ENCODE measurements around the gene NTRK1. TPM values are rescaled to one million over a fixed set of nuclear protein-coding genes. Genes with fewer than 3 reads are reported as not detected.

NTRK1 gene
- polyA plus RNA-seq, 1 of the 3 experiments (the other 2 are of a cell fraction), result 0.97 TPM

GRCh38 chr1:156847591-156848460, 12.8 kb upstream of the NTRK1 start (continued):
- TF ChIP-seq, protein P1, sequence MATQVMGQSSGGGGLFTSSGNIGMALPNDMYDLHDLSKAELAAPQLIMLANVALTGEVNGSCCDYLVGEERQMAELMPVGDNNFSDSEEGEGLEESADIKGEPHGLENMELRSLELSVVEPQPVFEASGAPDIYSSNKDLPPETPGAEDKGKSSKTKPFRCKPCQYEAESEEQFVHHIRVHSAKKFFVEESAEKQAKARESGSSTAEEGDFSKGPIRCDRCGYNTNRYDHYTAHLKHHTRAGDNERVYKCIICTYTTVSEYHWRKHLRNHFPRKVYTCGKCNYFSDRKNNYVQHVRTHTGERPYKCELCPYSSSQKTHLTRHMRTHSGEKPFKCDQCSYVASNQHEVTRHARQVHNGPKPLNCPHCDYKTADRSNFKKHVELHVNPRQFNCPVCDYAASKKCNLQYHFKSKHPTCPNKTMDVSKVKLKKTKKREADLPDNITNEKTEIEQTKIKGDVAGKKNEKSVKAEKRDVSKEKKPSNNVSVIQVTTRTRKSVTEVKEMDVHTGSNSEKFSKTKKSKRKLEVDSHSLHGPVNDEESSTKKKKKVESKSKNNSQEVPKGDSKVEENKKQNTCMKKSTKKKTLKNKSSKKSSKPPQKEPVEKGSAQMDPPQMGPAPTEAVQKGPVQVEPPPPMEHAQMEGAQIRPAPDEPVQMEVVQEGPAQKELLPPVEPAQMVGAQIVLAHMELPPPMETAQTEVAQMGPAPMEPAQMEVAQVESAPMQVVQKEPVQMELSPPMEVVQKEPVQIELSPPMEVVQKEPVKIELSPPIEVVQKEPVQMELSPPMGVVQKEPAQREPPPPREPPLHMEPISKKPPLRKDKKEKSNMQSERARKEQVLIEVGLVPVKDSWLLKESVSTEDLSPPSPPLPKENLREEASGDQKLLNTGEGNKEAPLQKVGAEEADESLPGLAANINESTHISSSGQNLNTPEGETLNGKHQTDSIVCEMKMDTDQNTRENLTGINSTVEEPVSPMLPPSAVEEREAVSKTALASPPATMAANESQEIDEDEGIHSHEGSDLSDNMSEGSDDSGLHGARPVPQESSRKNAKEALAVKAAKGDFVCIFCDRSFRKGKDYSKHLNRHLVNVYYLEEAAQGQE (IDR thresholded peaks at IDR 0.05; ENCODE audit: low read depth, low read length), result no peak

DNA sequence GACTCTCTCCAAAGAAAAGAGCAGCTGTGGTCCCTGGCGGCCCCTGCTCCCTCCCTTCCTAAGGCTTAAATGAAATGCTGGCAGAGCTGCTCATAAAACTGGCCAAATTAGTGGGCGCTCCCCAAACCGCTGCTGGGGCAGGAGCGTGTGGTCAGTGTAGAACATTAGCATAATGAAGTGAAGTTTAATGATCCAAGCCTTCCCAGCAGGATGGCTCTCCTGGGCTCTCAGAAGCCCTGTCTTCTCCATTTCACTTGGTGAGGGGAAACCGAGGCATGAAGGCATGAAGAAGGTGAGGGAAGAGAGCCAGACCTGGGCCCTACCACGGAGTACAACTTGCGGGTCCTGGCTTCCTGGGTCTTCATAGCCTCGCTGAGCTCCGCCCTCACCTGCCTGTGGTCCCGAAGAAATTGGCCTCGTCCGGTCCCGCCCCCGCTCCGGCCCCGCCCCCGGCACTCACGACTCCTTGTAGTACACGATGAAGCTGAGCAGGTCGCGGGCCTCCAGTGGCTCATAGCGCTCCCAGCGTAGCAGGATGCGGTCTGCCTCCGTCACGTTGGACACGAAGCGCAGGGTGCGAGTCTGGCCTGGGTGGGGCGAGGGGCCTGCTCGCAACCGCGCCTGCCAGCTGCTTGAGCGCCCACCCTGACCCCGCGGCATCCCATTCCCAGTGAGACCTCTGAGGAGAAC, 12.1 kb upstream of the NTRK1 start:
- ChIA-PET POLR2A (interaction anchor here (1.1 to 1.3 kb wide), 2 partner anchors 13 to 65 kb away, joined by 3 read pairs; no protein-coding TSS in a partner anchor), CTCF (interaction anchor here (0.8 to 18.0 kb wide), 7 partner anchors 8 to 142 kb away, joined by 3 to 566 read pairs (median 7); partner anchors contain the start of gene NTRK1)
- Histone ChIP-seq H3K4me1 (ENCODE audit: control insufficient read depth in 1 of 2, insufficient read depth in 2 of 2, low read depth in 1 of 2, low read length in 1 of 2) (peaks cover 0 to 27% of the 10 kb centered on the region in 2 experiments; a peak in 3 of 4 replicates), H3K9me2 (no peaks in the 10 kb centered on the region), H3K36me3 (replicated peaks in 1 of 2; ENCODE audit: control insufficient read depth in 1 of 2, insufficient read depth in 2 of 2, low read length in 1 of 2) (no peaks in the 10 kb centered on the region), H3K9me3 (no peaks in the 10 kb centered on the region), H3K9ac (no peak overlapping the region), H3K27me3 (ENCODE audit: insufficient read depth) (no peaks in the 10 kb centered on the region), H3K27ac (ENCODE audit: low read depth in 2 of 2, low read length in 1 of 2) (no peak overlapping the region), H4K20me1 (ENCODE audit: insufficient read depth) (no peaks in the 10 kb centered on the region), H3F3A (replicated peaks; ENCODE audit: insufficient read depth) (no peaks in the 10 kb centered on the region), H2AFZ (ENCODE audit: low read depth) (no peak overlapping the region), H3K4me3 (ENCODE audit: low read depth in 2 of 2, low read length in 1 of 2) (no peak overlapping the region), H3K4me2 (no peak overlapping the region), H3K79me2 (ENCODE audit: insufficient read depth) (no peaks in the 10 kb centered on the region)
- DNase-seq, result no peak
- 90% methylated on average over 16 of the region's 36 CpGs for WGBS (ENCODE audit: low lambda C conversion rate)
- no peak for TF ChIP-seq USF2 (IDR thresholded peaks at IDR 0.05; ENCODE audit: borderline replicate concordance, low read depth, low read length)
- no peak for TF ChIP-seq RFX5 (IDR thresholded peaks at IDR 0.05; ENCODE audit: low read length)

DNA sequence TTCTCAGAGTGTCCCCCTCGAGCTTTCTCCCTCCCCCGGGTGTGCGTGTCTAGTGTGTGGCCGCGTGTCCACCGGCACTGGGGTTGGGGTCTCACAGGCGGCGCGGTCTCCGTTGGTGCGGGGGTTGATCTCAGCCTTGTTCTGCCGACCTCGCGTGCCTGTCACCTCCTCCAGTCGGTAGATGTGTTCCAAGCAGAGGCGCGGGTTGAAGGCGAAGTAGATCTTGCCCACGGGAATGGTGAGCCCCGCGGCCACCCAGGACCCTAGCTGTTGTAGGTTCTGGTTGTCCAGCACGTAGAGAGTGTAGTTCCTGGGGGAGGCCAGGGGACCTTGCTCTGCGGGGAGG, 11.5 kb upstream of the NTRK1 start:
- DNase-seq, result no peak
- H3K9me2 ChIP-seq, result no peaks in the 10 kb centered on the region
- peaks cover 0 to 32% of the 10 kb centered on the region in 2 experiments; a peak in 3 of 4 replicates for H3K4me1 ChIP-seq (ENCODE audit: control insufficient read depth in 1 of 2, insufficient read depth in 2 of 2, low read depth in 1 of 2, low read length in 1 of 2)
- H3K27ac ChIP-seq (ENCODE audit: low read depth in 2 of 2, low read length in 1 of 2), result no peak overlapping the region
- H3K9ac ChIP-seq, result no peak overlapping the region
- no peaks in the 10 kb centered on the region for H4K20me1 ChIP-seq (ENCODE audit: insufficient read depth)
- H3K27me3 ChIP-seq (ENCODE audit: insufficient read depth), result no peaks in the 10 kb centered on the region
- no peaks in the 10 kb centered on the region for H3K79me2 ChIP-seq (ENCODE audit: insufficient read depth)
- ChIA-PET POLR2A (interaction anchor here (1.1 to 1.3 kb wide), 2 partner anchors 12 to 64 kb away, joined by 3 read pairs; no protein-coding TSS in a partner anchor), CTCF (interaction anchor here (1.3 to 18.0 kb wide), 4 partner anchors 11 to 79 kb away, joined by 6 to 566 read pairs (median 256); partner anchors contain the start of gene NTRK1)
- H2AFZ ChIP-seq (ENCODE audit: low read depth), result no peak overlapping the region
- no peaks in the 10 kb centered on the region for H3K36me3 ChIP-seq (replicated peaks in 1 of 2; ENCODE audit: control insufficient read depth in 1 of 2, insufficient read depth in 2 of 2, low read length in 1 of 2)
- H3K9me3 ChIP-seq, result no peaks in the 10 kb centered on the region
- no peaks in the 10 kb centered on the region for H3F3A ChIP-seq (replicated peaks; ENCODE audit: insufficient read depth)
- no peak overlapping the region for H3K4me3 ChIP-seq (ENCODE audit: low read depth in 2 of 2, low read length in 1 of 2)
- WGBS (ENCODE audit: low lambda C conversion rate), result 92% methylated on average over 20 of the region's 23 CpGs
- H3K4me2 ChIP-seq, result no peak overlapping the region
- TF ChIP-seq RXRA (IDR thresholded peaks at IDR 0.05; ENCODE audit: borderline replicate concordance, low read depth) (no peak), ZBTB33 (IDR thresholded peaks at IDR 0.05; ENCODE audit: borderline replicate concordance, low read depth) (no peak), FOSL2 (IDR thresholded peaks at IDR 0.05; ENCODE audit: borderline replicate concordance, low read depth) (no peak), POLR2AphosphoS5 (IDR thresholded peaks at IDR 0.05; ENCODE audit: low read depth, low read length) (no peak), SMC3 (IDR thresholded peaks at IDR 0.05; ENCODE audit: low read depth, low read length) (no peak), USF2 (IDR thresholded peaks at IDR 0.05; ENCODE audit: borderline replicate concordance, low read depth, low read length) (no peak), CHD2 (IDR thresholded peaks at IDR 0.05; ENCODE audit: low read length, partially characterized antibody) (no peak), SIN3A (IDR thresholded peaks at IDR 0.05; ENCODE audit: borderline replicate concordance, low read depth, low read length) (no peak), EP300 (IDR thresholded peaks at IDR 0.05; ENCODE audit: borderline replicate concordance in 1 of 2, low read depth in 1 of 2, low read length in 1 of 2) (no peak), YY1 (IDR thresholded peaks at IDR 0.05; ENCODE audit: low read depth) (no peak)
- TF ChIP-seq, protein P2, sequence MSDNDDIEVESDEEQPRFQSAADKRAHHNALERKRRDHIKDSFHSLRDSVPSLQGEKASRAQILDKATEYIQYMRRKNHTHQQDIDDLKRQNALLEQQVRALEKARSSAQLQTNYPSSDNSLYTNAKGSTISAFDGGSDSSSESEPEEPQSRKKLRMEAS (IDR thresholded peaks at IDR 0.05; ENCODE audit: low read depth), result no peak
